WI38 (cell line): ENCODE data around the gene ZNF668.

Experiments used
- H3K4me3 ChIP-seq: 2 replicates; pipeline ENCODE4 v1.5.1; 2011; ENCODE audit warnings: low read depth, mild to moderate bottlenecking, control low read depth, low read length
- CTCF ChIP-seq: IDR thresholded peaks from 2 replicates; pipeline ENCODE4 v1.5.1; 2012; ENCODE audit warnings: low read depth, mild to moderate bottlenecking, control low read depth, low read length

Gene ZNF668

GRCh38 chr16:31094088-31094423 is 20.0 kb upstream of the ZNF668 start:
- TF ChIP-seq CTCF, result no peak

GRCh38 chr16:31093132-31093703 is 19.2 kb upstream of the ZNF668 start:
- H3K4me3 ChIP-seq, result peak overlapping the region; percentile 76
- no peak for TF ChIP-seq CTCF

More at GRCh38 chr16:31094088-31094423, 20.0 kb upstream of the ZNF668 start:
- H3K4me3 ChIP-seq, result peak overlapping the region; percentile 76

- no peak overlapping the region for H3K4me3 ChIP-seq
- TF ChIP-seq CTCF, result no peak
Observed at GRCh38 chr16:31092330-31092729, 18.3 kb upstream of the ZNF668 start.

GRCh38 chr16:31090540-31090939 is 16.5 kb upstream of the ZNF668 start:
- H3K4me3 ChIP-seq, result no peak overlapping the region
- TF ChIP-seq CTCF, result no peak

GRCh38 chr16:31089199-31089598 is 15.2 kb upstream of the ZNF668 start:
- no peak overlapping the region for H3K4me3 ChIP-seq
- no peak for TF ChIP-seq CTCF

GRCh38 chr16:31088459-31089183 is 14.6 kb upstream of the ZNF668 start, which contains the start of gene PRSS53:
Gene PRSS53, minus strand, starts transcription at chr16:31088943. Its CDS starts 134 bp downstream, at chr16:31088809.
- no peak for TF ChIP-seq CTCF
- no peak within 1 kb of the TSS for H3K4me3 ChIP-seq

- no peak for TF ChIP-seq CTCF
- H3K4me3 ChIP-seq, result no peak overlapping the region
Observed at GRCh38 chr16:31087971-31088370, 13.9 kb upstream of the ZNF668 start.
